Endothelial cell of umbilical vein (primary cell): ENCODE data around the gene CBX5. TPM values are rescaled to one million over a fixed set of nuclear protein-coding genes. Genes with fewer than 3 reads are reported as not detected.

ENCODE experiments used
- BruUV-seq: library from RNA; stranded (reverse); fragments of 400-500 nt; replicated peaks from 2 replicates; lab custom pipeline; 2021; lab: Mats Ljungman, UMichigan
- CTCF ChIA-PET: fragments of 300-600, 350-600 bp; sonication (Branson Sonifier 250); formaldehyde crosslinking; loops from one replicate; lab custom pipeline; 2021; ENCODE audit warnings: antibody characterized with exemption, inconsistent platforms; lab: Charles Lee
- POLR2A ChIA-PET: fragments of 300-600, 350-600 bp; sonication (Branson Sonifier 250); formaldehyde crosslinking; loops from one replicate; lab custom pipeline; 2021; ENCODE audit warnings: antibody characterized with exemption, inconsistent platforms; lab: Charles Lee
- DNase-seq: peaks from one replicate; pipeline ENCODE4 v3.0.0-alpha.2; 2011; ENCODE audit warnings: low read depth, low spot score
- FAIRE-seq: peaks from 2 replicates; lab custom pipeline; 2011; peaks lifted over from hg19 to GRCh38; lab: Jason Lieb, UNC
- H2AFZ ChIP-seq: 2 replicates; pipeline ENCODE4 v1.6.0; 2012; ENCODE audit warnings: low read depth, low read length, control low read depth, inconsistent platforms
- H3K27ac ChIP-seq: 2 replicates; pipeline ENCODE4 v1.5.1; 2011; ENCODE audit warnings: low read depth, mild to moderate bottlenecking, control low read depth, low read length, moderate library complexity; ENCODE audit not compliant: insufficient read depth
- H3K27me3 ChIP-seq, 2 experiments: 2 replicates each; pipeline versions ENCODE4 v1.6.0 to v1.6.1; 2011; ENCODE audit warnings: low read length in 2 of 2, mixed read lengths in 1 of 2; ENCODE audit not compliant: control insufficient read depth in 2 of 2, insufficient read depth in 2 of 2
- H3K36me3 ChIP-seq, 2 experiments: 2 replicates in 1 of 2; 3 replicates in 1 of 2; pipeline ENCODE4 v1.5.1; 2011; ENCODE audit warnings: low read length in 2 of 2, mild to moderate bottlenecking in 1 of 2, moderate library complexity in 1 of 2; ENCODE audit not compliant: control insufficient read depth in 2 of 2, insufficient read depth in 2 of 2; ENCODE audit errors: extremely low read depth in 1 of 2
- H3K4me1 ChIP-seq: 3 replicates; pipeline ENCODE4 v1.5.1; 2011; ENCODE audit warnings: mild to moderate bottlenecking, low read length; ENCODE audit not compliant: control insufficient read depth, insufficient read depth; ENCODE audit errors: extremely low read depth
- H3K4me2 ChIP-seq: 2 replicates; pipeline ENCODE4 v1.6.1; 2011; ENCODE audit warnings: low read length, control low read depth, mixed read lengths; ENCODE audit not compliant: insufficient read depth
- H3K4me3 ChIP-seq, 3 experiments: fragments of 200-600 bp in 1 of 3; sonication (generic), shearing (Covaris generic) in 1 of 3; replicated peaks in 1 of 3; 2 replicates each; pipeline ENCODE4 v1.5.1; 2011 to 2016; ENCODE audit warnings: control low read depth in 3 of 3, low read length in 3 of 3, mild to moderate bottlenecking in 2 of 3, inconsistent platforms in 1 of 3, low read depth in 1 of 3, moderate library complexity in 1 of 3; ENCODE audit not compliant: insufficient read depth in 1 of 3
- H3K79me2 ChIP-seq: 2 replicates; pipeline ENCODE4 v1.6.0; 2012; ENCODE audit warnings: low read length, inconsistent platforms; ENCODE audit not compliant: control insufficient read depth, insufficient read depth
- H3K9ac ChIP-seq: replicated peaks from 2 replicates; pipeline ENCODE3; 2011; ENCODE audit warnings: low read length, control low read depth; ENCODE audit not compliant: insufficient read depth; ENCODE audit errors: extremely low read depth
- H3K9me1 ChIP-seq: replicated peaks from 3 replicates; pipeline ENCODE4 v1.6.0; 2011; ENCODE audit warnings: mild to moderate bottlenecking, low read length; ENCODE audit not compliant: control insufficient read depth, insufficient read depth; ENCODE audit errors: extremely low read depth
- H3K9me3 ChIP-seq: replicated peaks from 2 replicates; pipeline ENCODE4 v1.5.1; 2012; ENCODE audit warnings: low read length, inconsistent platforms; ENCODE audit not compliant: control insufficient read depth, insufficient read depth
- H4K20me1 ChIP-seq: replicated peaks from 2 replicates; pipeline ENCODE3; 2011; ENCODE audit warnings: mild to moderate bottlenecking, low read length; ENCODE audit not compliant: control insufficient read depth, insufficient read depth; ENCODE audit errors: extremely low read depth
- CTCF ChIP-seq, 2 donors: IDR thresholded peaks; 1 replicate in 1 of 2; 2 replicates in 1 of 2; pipeline ENCODE4 v1.5.1; 2011; ENCODE audit warnings: low read length in 2 of 2, mild to moderate bottlenecking in 2 of 2, moderate library complexity in 2 of 2, control low read depth in 1 of 2, inconsistent platforms in 1 of 2, low read depth in 1 of 2; ENCODE audit not compliant: insufficient read depth in 1 of 2; ENCODE audit errors: extremely low read depth in 1 of 2
- EZH2 ChIP-seq: IDR thresholded peaks from 2 replicates; pipeline ENCODE4 v1.6.1; 2012; ENCODE audit warnings: borderline replicate concordance, low read depth, mild to moderate bottlenecking, moderate library complexity, low read length, inconsistent platforms; ENCODE audit not compliant: severe bottlenecking
- FOS ChIP-seq: IDR thresholded peaks from 2 replicates; pipeline ENCODE4 v1.6.1; 2011; ENCODE audit warnings: mild to moderate bottlenecking, low read length, moderate library complexity, borderline replicate concordance; ENCODE audit not compliant: insufficient read depth
- GATA2 ChIP-seq: IDR thresholded peaks from 2 replicates; pipeline ENCODE4 v1.7.0; 2011; ENCODE audit warnings: low read depth, mild to moderate bottlenecking, moderate library complexity, mixed read lengths, low read length; ENCODE audit not compliant: insufficient read length, insufficient read depth
- JUN ChIP-seq: IDR thresholded peaks from 2 replicates; pipeline ENCODE4 v1.6.1; 2011; ENCODE audit warnings: borderline replicate concordance, low read depth; ENCODE audit not compliant: insufficient read length, insufficient read depth
- MAX ChIP-seq: IDR thresholded peaks from 2 replicates; pipeline ENCODE4 v1.6.1; 2011; ENCODE audit not compliant: insufficient read depth, insufficient read length
- MYC ChIP-seq: IDR thresholded peaks from one replicate; pipeline ENCODE4 v1.6.1; 2011; ENCODE audit warnings: mild to moderate bottlenecking, low read depth, low read length
- POLR2A ChIP-seq: IDR thresholded peaks from 2 replicates; pipeline ENCODE4 v1.6.1; 2012; ENCODE audit warnings: low read depth, mild to moderate bottlenecking, control low read depth, low read length
- POLR2AphosphoS5 ChIP-seq: IDR thresholded peaks from 2 replicates; pipeline ENCODE4 v1.6.1; 2012; ENCODE audit warnings: low read depth, mild to moderate bottlenecking, control low read depth, low read length, moderate library complexity; ENCODE audit not compliant: insufficient read depth
- dilution Hi-C: fragments of 300-500 bp; cut with MboI; formaldehyde crosslinking; loops from one replicate; pipeline ENCODE4 v1.15.0; 2019; ENCODE audit warnings: low sequenced_read_pairs; ENCODE audit not compliant: extremely low pct_ligation_motif_present
- intact Hi-C: fragments of 100-400 bp; cut with micrococcal nuclease; formaldehyde crosslinking; loops from one replicate; pipeline ENCODE4 v1.10.0; 2022
- polyA plus RNA-seq, 4 experiments: library from polyadenylated mRNA; depleted of rRNA in 3 of 4; stranded (reverse) in 3 of 4; unstranded in 1 of 4; fragments of >200 nt; gene quantifications; 2 replicates each; pipeline versions ENCODE4 v1.2.1 to v1.2.3, GENCODE V29; 2011 to 2012; ENCODE audit warnings: missing spikeins in 1 of 4
- total RNA-seq: library from RNA; stranded (reverse); gene quantifications from 2 replicates; pipeline ENCODE4 v1.2.3, GENCODE V29; 2021

CBX5 gene
- total and polyA plus RNA-seq, 2 donors (not counting 3 experiments of a cell fraction or from before 2014, with no cell fraction given), result 22.8 to 111 TPM

DNA sequence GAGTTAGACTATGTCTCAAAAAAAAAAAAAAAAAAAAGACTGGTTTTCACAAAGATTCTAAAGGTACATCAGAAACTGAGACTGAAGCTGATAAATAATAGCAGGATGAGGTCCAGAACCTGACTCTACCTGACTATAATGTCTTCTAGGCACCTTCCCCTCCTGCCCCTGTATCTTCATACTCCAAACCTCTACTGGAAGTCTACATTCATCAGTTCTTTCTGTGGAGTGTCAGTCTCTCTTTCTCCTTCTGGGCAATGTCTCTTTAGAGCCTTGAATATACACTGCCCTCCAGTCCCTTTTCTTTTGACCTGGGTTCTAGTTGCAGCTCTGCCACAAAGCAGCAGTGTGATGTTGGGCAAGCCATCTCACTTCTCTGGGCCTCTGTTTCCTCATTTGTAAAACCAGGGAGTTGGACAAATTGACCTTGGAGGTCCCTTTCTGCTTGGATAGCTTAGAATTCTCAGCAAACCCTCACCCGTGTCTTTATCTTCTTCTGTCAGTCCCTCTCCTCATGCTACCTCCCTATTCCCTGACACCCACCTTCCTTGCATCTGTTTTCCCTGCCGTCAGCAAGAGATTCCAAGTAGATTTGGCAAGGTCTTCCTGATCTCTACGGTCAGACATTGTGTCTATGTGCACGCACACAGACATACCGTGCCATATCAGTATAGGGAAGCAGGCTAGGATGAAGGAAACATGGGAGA lies 16.6 kb upstream of the CBX5 start:
- peaks cover 21 to 28% of the 10 kb centered on the region in 2 experiments for H3K27me3 ChIP-seq
- no peak overlapping the region for H3K27ac ChIP-seq
- H4K20me1 ChIP-seq, result no peaks in the 10 kb centered on the region
- H3K36me3 ChIP-seq, result no peaks in the 10 kb centered on the region
- H3K79me2 ChIP-seq, result no peaks in the 10 kb centered on the region
- POLR2A ChIA-PET, result interaction anchor here (1.4 kb wide), 1 partner anchor 10 kb away, joined by 4 read pairs; no protein-coding TSS in a partner anchor
- H3K9ac ChIP-seq, result no peak overlapping the region
- H3K9me3 ChIP-seq, result no peaks in the 10 kb centered on the region
- H3K4me2 ChIP-seq, result no peak overlapping the region
- intact Hi-C loops (no loop called here), dilution Hi-C loops (no loop called here)
- H3K4me3 ChIP-seq, result no peak overlapping the region
- TF ChIP-seq POLR2A (no peak), MYC (no peak), JUN (no peak), GATA2 (no peak), POLR2AphosphoS5 (no peak), EZH2 (no peak), FOS (no peak), CTCF (IDR thresholded peaks at IDR 0.05; ENCODE audit: extremely low read depth in 1 of 2, insufficient read depth in 1 of 2, low read depth in 1 of 2, low read length in 2 of 2) (no peak), MAX (no peak)
- BruUV-seq, result no TSS peak
- DNase-seq, result no peak
- no peak overlapping the region for H2AFZ ChIP-seq
- CTCF ChIA-PET, result interaction anchor here (1.0 to 2.7 kb wide), 5 partner anchors 10 to 74 kb away, joined by 4 to 15 read pairs (median 5); partner anchors contain the start of gene COPZ1
- FAIRE-seq, result no peak
- no peaks in the 10 kb centered on the region for H3K9me1 ChIP-seq
- no peaks in the 10 kb centered on the region for H3K4me1 ChIP-seq
